Measurements from ENCODE around the gene ADCY3. TPM values are rescaled to one million over a fixed set of nuclear protein-coding genes. Genes with fewer than 3 reads are reported as not detected.
A peak's percentile ranks its signal among the peaks of the same experiment; 100 is the strongest.

ADCY3 gene
- total and polyA plus RNA-seq, 4 donors, result 31.6 to 61.7 (median 38.5) TPM

GRCh38 chr2:24858996-24859395 is 61.0 kb downstream of the ADCY3 start:
- H3K4me1 ChIP-seq (ENCODE audit: control insufficient read depth, insufficient read depth, low read length), result peaks cover 14% of the 10 kb centered on the region
- H3K9me3 ChIP-seq (ENCODE audit: control insufficient read depth, insufficient read depth, low read length), result no peaks in the 10 kb centered on the region
- no peak overlapping the region for H3K4me3 ChIP-seq (ENCODE audit: low read depth, low read length)
- 84% methylated on average over 13 of the region's 13 CpGs for WGBS (ENCODE audit: insufficient coverage)
- peaks cover 8% of the 10 kb centered on the region for H3K36me3 ChIP-seq (ENCODE audit: control insufficient read depth, insufficient read depth, low read length)
- DNase-seq (ENCODE audit: low read depth in 4 of 6, low spot score in 6 of 6), result no peak
- H3K27ac ChIP-seq (ENCODE audit: low read depth, low read length), result no peak overlapping the region
- H3K27me3 ChIP-seq (ENCODE audit: control insufficient read depth, insufficient read depth, low read length), result no peaks in the 10 kb centered on the region

GRCh38 chr2:24857746-24858145 is 62.3 kb downstream of the ADCY3 start:
- WGBS (ENCODE audit: insufficient coverage), result 94% methylated on average over 5 of the region's 6 CpGs
- no peaks in the 10 kb centered on the region for H3K27me3 ChIP-seq (ENCODE audit: control insufficient read depth, insufficient read depth, low read length)
- peaks cover 14% of the 10 kb centered on the region for H3K4me1 ChIP-seq (ENCODE audit: control insufficient read depth, insufficient read depth, low read length)
- H3K36me3 ChIP-seq (ENCODE audit: control insufficient read depth, insufficient read depth, low read length), result peaks cover 10% of the 10 kb centered on the region
- DNase-seq (ENCODE audit: low read depth in 4 of 6, low spot score in 6 of 6), result no peak
- H3K4me3 ChIP-seq (ENCODE audit: low read depth, low read length), result no peak overlapping the region
- no peak overlapping the region for H3K27ac ChIP-seq (ENCODE audit: low read depth, low read length)
- no peaks in the 10 kb centered on the region for H3K9me3 ChIP-seq (ENCODE audit: control insufficient read depth, insufficient read depth, low read length)

- no peak for DNase-seq (ENCODE audit: low read depth in 4 of 6, low spot score in 6 of 6)
- 85% methylated on average over 5 of the region's 5 CpGs for WGBS (ENCODE audit: insufficient coverage)
- H3K4me3 ChIP-seq (ENCODE audit: low read depth, low read length), result no peak overlapping the region
- no peak overlapping the region for H3K27ac ChIP-seq (ENCODE audit: low read depth, low read length)
- peaks cover 14% of the 10 kb centered on the region for H3K4me1 ChIP-seq (ENCODE audit: control insufficient read depth, insufficient read depth, low read length)
- no peaks in the 10 kb centered on the region for H3K27me3 ChIP-seq (ENCODE audit: control insufficient read depth, insufficient read depth, low read length)
- H3K9me3 ChIP-seq (ENCODE audit: control insufficient read depth, insufficient read depth, low read length), result no peaks in the 10 kb centered on the region
- H3K36me3 ChIP-seq (ENCODE audit: control insufficient read depth, insufficient read depth, low read length), result peaks cover 20% of the 10 kb centered on the region
These were observed 63.2 kb downstream of the ADCY3 start for GRCh38 chr2:24856791-24857211.

GRCh38 chr2:24855726-24856125 is 64.3 kb downstream of the ADCY3 start:
- peak in 2 of 6 donors; percentile 18 to 54 for DNase-seq (ENCODE audit: low read depth in 4 of 6, low spot score in 6 of 6)
- Histone ChIP-seq H3K9me3 (ENCODE audit: control insufficient read depth, insufficient read depth, low read length) (no peaks in the 10 kb centered on the region), H3K4me1 (ENCODE audit: control insufficient read depth, insufficient read depth, low read length) (peaks cover 14% of the 10 kb centered on the region), H3K27me3 (ENCODE audit: control insufficient read depth, insufficient read depth, low read length) (no peaks in the 10 kb centered on the region), H3K27ac (ENCODE audit: low read depth, low read length) (peak overlapping the region; percentile 68), H3K4me3 (ENCODE audit: low read depth, low read length) (no peak overlapping the region), H3K36me3 (ENCODE audit: control insufficient read depth, insufficient read depth, low read length) (peaks cover 17% of the 10 kb centered on the region)
- 55% methylated on average over 3 of the region's 4 CpGs for WGBS (ENCODE audit: insufficient coverage)

- Histone ChIP-seq H3K27me3 (ENCODE audit: control insufficient read depth, insufficient read depth, low read length) (no peaks in the 10 kb centered on the region), H3K27ac (ENCODE audit: low read depth, low read length) (peak overlapping the region; percentile 68), H3K9me3 (ENCODE audit: control insufficient read depth, insufficient read depth, low read length) (no peaks in the 10 kb centered on the region), H3K4me3 (ENCODE audit: low read depth, low read length) (no peak overlapping the region), H3K36me3 (ENCODE audit: control insufficient read depth, insufficient read depth, low read length) (peaks cover 17% of the 10 kb centered on the region), H3K4me1 (ENCODE audit: control insufficient read depth, insufficient read depth, low read length) (peaks cover 16% of the 10 kb centered on the region)
- WGBS (ENCODE audit: insufficient coverage), result 81% methylated on average over 4 of the region's 8 CpGs
- peak in 1 of 6 donors; percentile 44 for DNase-seq (ENCODE audit: low read depth in 4 of 6, low spot score in 6 of 6)
These were observed 64.9 kb downstream of the ADCY3 start for GRCh38 chr2:24855022-24855622.

- no peak overlapping the region for H3K27ac ChIP-seq (ENCODE audit: low read depth, low read length)
- WGBS (ENCODE audit: insufficient coverage), result 70% methylated on average over 2 of the region's 3 CpGs
- H3K4me1 ChIP-seq (ENCODE audit: control insufficient read depth, insufficient read depth, low read length), result peaks cover 16% of the 10 kb centered on the region
- H3K4me3 ChIP-seq (ENCODE audit: low read depth, low read length), result no peak overlapping the region
- peaks cover 17% of the 10 kb centered on the region for H3K36me3 ChIP-seq (ENCODE audit: control insufficient read depth, insufficient read depth, low read length)
- H3K9me3 ChIP-seq (ENCODE audit: control insufficient read depth, insufficient read depth, low read length), result no peaks in the 10 kb centered on the region
- no peaks in the 10 kb centered on the region for H3K27me3 ChIP-seq (ENCODE audit: control insufficient read depth, insufficient read depth, low read length)
- DNase-seq (ENCODE audit: low read depth in 4 of 6, low spot score in 6 of 6), result no peak
These were observed 66.0 kb downstream of the ADCY3 start for GRCh38 chr2:24853996-24854395.

GRCh38 chr2:24853046-24853445 is 67.0 kb downstream of the ADCY3 start:
- WGBS (ENCODE audit: insufficient coverage), result 100% methylated on average over 6 of the region's 9 CpGs
- no peak for DNase-seq (ENCODE audit: low read depth in 4 of 6, low spot score in 6 of 6)
- H3K27me3 ChIP-seq (ENCODE audit: control insufficient read depth, insufficient read depth, low read length), result no peaks in the 10 kb centered on the region
- H3K4me1 ChIP-seq (ENCODE audit: control insufficient read depth, insufficient read depth, low read length), result peaks cover 16% of the 10 kb centered on the region
- peaks cover 17% of the 10 kb centered on the region for H3K36me3 ChIP-seq (ENCODE audit: control insufficient read depth, insufficient read depth, low read length)
- H3K4me3 ChIP-seq (ENCODE audit: low read depth, low read length), result no peak overlapping the region
- no peaks in the 10 kb centered on the region for H3K9me3 ChIP-seq (ENCODE audit: control insufficient read depth, insufficient read depth, low read length)
- no peak overlapping the region for H3K27ac ChIP-seq (ENCODE audit: low read depth, low read length)

- H3K9me3 ChIP-seq (ENCODE audit: control insufficient read depth, insufficient read depth, low read length), result no peaks in the 10 kb centered on the region
- no peak for DNase-seq (ENCODE audit: low read depth in 4 of 6, low spot score in 6 of 6)
- 92% methylated on average over 22 of the region's 23 CpGs for WGBS (ENCODE audit: insufficient coverage)
- H3K4me1 ChIP-seq (ENCODE audit: control insufficient read depth, insufficient read depth, low read length), result peaks cover 16% of the 10 kb centered on the region
- peaks cover 17% of the 10 kb centered on the region for H3K36me3 ChIP-seq (ENCODE audit: control insufficient read depth, insufficient read depth, low read length)
- no peaks in the 10 kb centered on the region for H3K27me3 ChIP-seq (ENCODE audit: control insufficient read depth, insufficient read depth, low read length)
- H3K4me3 ChIP-seq (ENCODE audit: low read depth, low read length), result no peak overlapping the region
- no peak overlapping the region for H3K27ac ChIP-seq (ENCODE audit: low read depth, low read length)
These were observed 67.5 kb downstream of the ADCY3 start for GRCh38 chr2:24852431-24853020.

GRCh38 chr2:24852026-24852425 is 68.0 kb downstream of the ADCY3 start:
- H3K27ac ChIP-seq (ENCODE audit: low read depth, low read length), result no peak overlapping the region
- H3K9me3 ChIP-seq (ENCODE audit: control insufficient read depth, insufficient read depth, low read length), result no peaks in the 10 kb centered on the region
- 93% methylated on average over 9 of the region's 13 CpGs for WGBS (ENCODE audit: insufficient coverage)
- peaks cover 16% of the 10 kb centered on the region for H3K4me1 ChIP-seq (ENCODE audit: control insufficient read depth, insufficient read depth, low read length)
- no peaks in the 10 kb centered on the region for H3K27me3 ChIP-seq (ENCODE audit: control insufficient read depth, insufficient read depth, low read length)
- H3K4me3 ChIP-seq (ENCODE audit: low read depth, low read length), result no peak overlapping the region
- peaks cover 17% of the 10 kb centered on the region for H3K36me3 ChIP-seq (ENCODE audit: control insufficient read depth, insufficient read depth, low read length)
- DNase-seq (ENCODE audit: low read depth in 4 of 6, low spot score in 6 of 6), result no peak

GRCh38 chr2:24850944-24851343 is 69.1 kb downstream of the ADCY3 start:
- DNase-seq (ENCODE audit: low read depth in 4 of 6, low spot score in 6 of 6), result no peak
- H3K4me1 ChIP-seq (ENCODE audit: control insufficient read depth, insufficient read depth, low read length), result peaks cover 16% of the 10 kb centered on the region
- H3K27ac ChIP-seq (ENCODE audit: low read depth, low read length), result no peak overlapping the region
- H3K27me3 ChIP-seq (ENCODE audit: control insufficient read depth, insufficient read depth, low read length), result no peaks in the 10 kb centered on the region
- H3K4me3 ChIP-seq (ENCODE audit: low read depth, low read length), result no peak overlapping the region
- 83% methylated on average over 3 of the region's 7 CpGs for WGBS (ENCODE audit: insufficient coverage)
- H3K36me3 ChIP-seq (ENCODE audit: control insufficient read depth, insufficient read depth, low read length), result peaks cover 17% of the 10 kb centered on the region
- H3K9me3 ChIP-seq (ENCODE audit: control insufficient read depth, insufficient read depth, low read length), result no peaks in the 10 kb centered on the region

Data from spinal cord (tissue), 10 donors.